Measurements from ENCODE around the gene SNAP29.

DNA sequence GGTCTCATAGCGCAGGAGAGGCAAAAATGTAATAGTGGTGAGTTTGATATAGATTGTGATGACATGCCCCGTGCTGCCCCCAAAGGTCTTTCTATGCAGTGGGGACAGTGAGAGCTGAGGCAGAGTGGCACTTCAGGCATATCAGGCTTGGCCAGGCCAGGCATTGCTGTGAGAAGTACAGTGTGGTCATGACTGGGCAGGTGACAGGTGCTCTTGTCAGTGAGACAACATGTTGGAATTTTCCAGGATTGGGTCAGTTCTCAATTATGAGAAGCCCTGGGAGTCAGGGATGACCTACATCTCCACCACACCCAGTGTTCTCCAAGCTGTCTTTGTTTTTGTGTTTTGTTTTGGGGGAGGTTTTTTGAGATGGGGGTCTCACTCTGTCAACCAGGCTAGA is 3.7 kb downstream of the SNAP29 start:
- no peak for TF ChIP-seq POLR2A (IDR thresholded peaks at IDR 0.05)
- TF ChIP-seq, protein P1, sequence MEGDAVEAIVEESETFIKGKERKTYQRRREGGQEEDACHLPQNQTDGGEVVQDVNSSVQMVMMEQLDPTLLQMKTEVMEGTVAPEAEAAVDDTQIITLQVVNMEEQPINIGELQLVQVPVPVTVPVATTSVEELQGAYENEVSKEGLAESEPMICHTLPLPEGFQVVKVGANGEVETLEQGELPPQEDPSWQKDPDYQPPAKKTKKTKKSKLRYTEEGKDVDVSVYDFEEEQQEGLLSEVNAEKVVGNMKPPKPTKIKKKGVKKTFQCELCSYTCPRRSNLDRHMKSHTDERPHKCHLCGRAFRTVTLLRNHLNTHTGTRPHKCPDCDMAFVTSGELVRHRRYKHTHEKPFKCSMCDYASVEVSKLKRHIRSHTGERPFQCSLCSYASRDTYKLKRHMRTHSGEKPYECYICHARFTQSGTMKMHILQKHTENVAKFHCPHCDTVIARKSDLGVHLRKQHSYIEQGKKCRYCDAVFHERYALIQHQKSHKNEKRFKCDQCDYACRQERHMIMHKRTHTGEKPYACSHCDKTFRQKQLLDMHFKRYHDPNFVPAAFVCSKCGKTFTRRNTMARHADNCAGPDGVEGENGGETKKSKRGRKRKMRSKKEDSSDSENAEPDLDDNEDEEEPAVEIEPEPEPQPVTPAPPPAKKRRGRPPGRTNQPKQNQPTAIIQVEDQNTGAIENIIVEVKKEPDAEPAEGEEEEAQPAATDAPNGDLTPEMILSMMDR (IDR thresholded peaks at IDR 0.05) = no peak
